ENCODE measurements around the gene DNM1L. TPM values are rescaled to one million over a fixed set of nuclear protein-coding genes. Genes with fewer than 3 reads are reported as not detected.

DNM1L gene
- total RNA-seq (2022; extraction: Qiagen RNA extraction): 43.9 to 57.1 TPM (median 53.9 TPM) in 5 replicates

GRCh38 chr12:32679091-32679919 is at the start of gene DNM1L:
TSS of gene DNM1L (plus strand) at chr12:32679301. CDS start at chr12:32679364, 63 bp downstream.

DNA sequence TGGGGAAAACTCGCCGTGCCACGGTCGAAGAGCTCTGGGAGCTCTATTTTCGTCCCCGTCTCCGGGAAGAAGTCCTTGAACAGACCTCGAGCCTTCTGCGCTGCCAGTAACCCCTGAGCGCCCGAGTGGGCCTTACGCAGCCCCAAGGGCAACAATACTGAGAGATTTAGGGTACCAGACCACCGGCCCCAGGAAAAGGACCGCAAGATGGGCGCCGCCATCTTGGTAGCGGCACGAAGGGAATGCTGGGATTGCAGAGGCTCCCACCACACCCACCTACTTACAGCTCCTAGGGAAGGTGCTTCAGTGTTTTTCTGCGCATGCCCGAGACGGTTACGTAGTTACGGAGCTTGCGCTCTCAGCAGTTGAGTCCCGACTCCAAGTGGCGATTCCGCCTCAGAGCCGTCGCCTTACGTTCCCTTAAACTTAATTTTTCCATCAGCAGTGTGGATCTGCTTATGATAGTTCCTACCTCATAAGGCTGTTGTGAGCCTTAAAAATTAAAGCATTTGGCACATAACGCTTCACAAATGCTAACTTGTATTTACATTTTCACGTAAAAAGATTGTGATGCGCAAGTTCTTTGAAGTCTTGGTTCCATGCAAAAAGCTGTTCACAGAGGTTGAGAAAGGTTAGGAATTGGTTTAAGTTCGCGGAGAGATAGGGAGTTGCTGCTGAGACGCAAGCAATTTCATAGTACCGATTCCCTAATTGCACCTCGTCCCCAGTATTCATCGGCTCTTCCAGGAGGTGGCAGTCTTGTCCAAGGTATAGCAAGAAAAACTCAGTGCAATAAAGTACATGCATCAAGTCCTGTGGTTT is 76.8 kb downstream of the DNM1L start, which contains the start of gene YARS2:
Gene YARS2 (minus strand): TSS at position 244 of the 822 bp plus-strand sequence. CDS start 23 bp downstream, at position 221.

Other genes starting within 250 kb of the DNM1L start
- gene YARS2, start 76.6 kb downstream of the DNM1L start, total RNA-seq (2022; extraction: Qiagen RNA extraction): 27.0 to 31.4 TPM (median 30.1 TPM) in 5 replicates
- gene PKP2, start 217.5 kb downstream of the DNM1L start, total RNA-seq (2022; extraction: Qiagen RNA extraction): 2.7 to 2.8 TPM (median 2.7 TPM) in 5 replicates